CD4-positive, alpha-beta T cell treated with Interleukin-17A for 1 hour (primary cell): Measurements from ENCODE around the gene GDF7.

Experiments
- DNase-seq: peaks from one replicate; pipeline ENCODE4 v3.0.0-alpha.2; 2020

The GDF7 gene

GRCh38 chr2:20646446-20646845 lies 20.5 kb upstream of the GDF7 start:
- DNase-seq: no peak

- DNase-seq: no peak
Observed at GRCh38 chr2:20647211-20647610, 19.7 kb upstream of the GDF7 start.

GRCh38 chr2:20647738-20648137 lies 19.2 kb upstream of the GDF7 start:
- no peak for DNase-seq

- DNase-seq: no peak
Observed at GRCh38 chr2:20648206-20648605, 18.7 kb upstream of the GDF7 start.

GRCh38 chr2:20648831-20649230 lies 18.1 kb upstream of the GDF7 start:
- no peak for DNase-seq

GRCh38 chr2:20649576-20649975 lies 17.4 kb upstream of the GDF7 start:
- DNase-seq: no peak

GRCh38 chr2:20649976-20650375 lies 17.0 kb upstream of the GDF7 start:
- DNase-seq: no peak

- DNase-seq: peak; percentile 56
Observed at GRCh38 chr2:20650393-20650876, 16.5 kb upstream of the GDF7 start.

- peak; percentile 90 for DNase-seq
Observed at GRCh38 chr2:20650877-20651730, 15.8 kb upstream of the GDF7 start, which contains the start of gene HS1BP3. Gene HS1BP3 (minus strand): TSS chr2:20651098. CDS start chr2:20651063, 35 bp downstream.

GRCh38 chr2:20651731-20652099 lies 15.2 kb upstream of the GDF7 start:
- no peak for DNase-seq

GRCh38 chr2:20652141-20652540 lies 14.8 kb upstream of the GDF7 start:
- no peak for DNase-seq

- no peak for DNase-seq
Observed at GRCh38 chr2:20652673-20653575, 14.0 kb upstream of the GDF7 start.

- DNase-seq: no peak
Observed at GRCh38 chr2:20653695-20654534, 13.0 kb upstream of the GDF7 start.

GRCh38 chr2:20654535-20654813 lies 12.5 kb upstream of the GDF7 start:
- no peak for DNase-seq

- no peak for DNase-seq
Observed at GRCh38 chr2:20656561-20656960, 10.4 kb upstream of the GDF7 start.

GRCh38 chr2:20657522-20658235 lies 9.3 kb upstream of the GDF7 start:
- DNase-seq: no peak

GRCh38 chr2:20660506-20661420 lies 6.2 kb upstream of the GDF7 start:
- DNase-seq: no peak

GRCh38 chr2:20661421-20662307 lies 5.3 kb upstream of the GDF7 start:
- DNase-seq: peak; percentile 76

- DNase-seq: no peak
Observed at GRCh38 chr2:20662308-20662937, 4.5 kb upstream of the GDF7 start.
